Ramos (cell line): ENCODE measurements around the gene TAS1R2.
"Not testable (repeated sequence)": the region's sequence is repeated elsewhere in the genome, so short reads cannot be mapped to it uniquely, and the experiment has no call there.

Source experiments
- in situ Hi-C: fragments of 300-500 bp; cut with MboI; formaldehyde crosslinking; loops from one replicate; pipeline ENCODE4 v1.14.3; 2022; ENCODE audit warnings: low sequenced_read_pairs; ENCODE audit not compliant: unreplicated experiment

The TAS1R2 gene

GRCh38 chr1:18859560-18859959 lies at the start of gene TAS1R2:
TAS1R2 (minus strand) TSS chr1:18859660; CDS start chr1:18859660, 0 bp downstream.
- in situ Hi-C loops: no loop called here

- in situ Hi-C loops: loop anchor here (10.0 kb wide), 2 partner anchors 337 to 747 kb away; no protein-coding TSS in a partner anchor
Observed at GRCh38 chr1:18907917-18908845, 48.7 kb upstream of the TAS1R2 start.

- in situ Hi-C loops: loop anchor here (10.0 kb wide), 2 partner anchors 338 to 748 kb away; no protein-coding TSS in a partner anchor
Observed at GRCh38 chr1:18907021-18907916, 47.8 kb upstream of the TAS1R2 start.

- in situ Hi-C loops: loop anchor here (10.0 kb wide), 2 partner anchors 341 to 751 kb away; no protein-coding TSS in a partner anchor
Observed at GRCh38 chr1:18903291-18903756, 43.9 kb upstream of the TAS1R2 start.

- in situ Hi-C loops: loop anchor here (10.0 kb wide), 2 partner anchors 342 to 752 kb away; no protein-coding TSS in a partner anchor
Observed at GRCh38 chr1:18902523-18903290, 43.2 kb upstream of the TAS1R2 start, which contains the start of gene ALDH4A1. ALDH4A1 (minus strand) TSS chr1:18902555; CDS start chr1:18902523, 32 bp downstream.

- in situ Hi-C loops: loop anchor here (10.0 kb wide), 2 partner anchors 343 to 753 kb away; no protein-coding TSS in a partner anchor
Observed at GRCh38 chr1:18901952-18902522, 42.6 kb upstream of the TAS1R2 start.

- in situ Hi-C loops: loop anchor here (10.0 kb wide), 2 partner anchors 343 to 753 kb away; no protein-coding TSS in a partner anchor
Observed at GRCh38 chr1:18901147-18901951, 41.9 kb upstream of the TAS1R2 start.

GRCh38 chr1:18900303-18900841 lies 40.9 kb upstream of the TAS1R2 start:
- in situ Hi-C loops: loop anchor here (10.0 kb wide), 2 partner anchors 344 to 754 kb away; no protein-coding TSS in a partner anchor

- in situ Hi-C loops: loop anchor here (10.0 kb wide), 2 partner anchors 345 to 755 kb away; no protein-coding TSS in a partner anchor
Observed at GRCh38 chr1:18899363-18900049, 40.0 kb upstream of the TAS1R2 start.

- in situ Hi-C loops: no loop called here
Observed at GRCh38 chr1:18898567-18898966, 39.1 kb upstream of the TAS1R2 start.

GRCh38 chr1:18895317-18895716 lies 35.9 kb upstream of the TAS1R2 start:
- in situ Hi-C loops: no loop called here

GRCh38 chr1:18893120-18893519 lies 33.7 kb upstream of the TAS1R2 start:
- in situ Hi-C loops: no loop called here

- in situ Hi-C loops: not testable (repeated sequence)
Observed at GRCh38 chr1:18891858-18892257, 32.4 kb upstream of the TAS1R2 start.

- in situ Hi-C loops: no loop called here
Observed at GRCh38 chr1:18891426-18891780, 31.9 kb upstream of the TAS1R2 start.

GRCh38 chr1:18890706-18891425 lies 31.4 kb upstream of the TAS1R2 start:
- in situ Hi-C loops: no loop called here

GRCh38 chr1:18886003-18886335 lies 26.5 kb upstream of the TAS1R2 start:
- in situ Hi-C loops: no loop called here
